DMS153 treated with DMSO at 0.1 percent for 48 hours (cell line): Measurements from ENCODE around the gene GABRG3.
"Not testable (repeated sequence)": the region's sequence is repeated elsewhere in the genome, so short reads cannot be mapped to it uniquely, and the experiment has no call there.

Experiments
- DNase-seq: peaks from one replicate; lab custom pipeline; 2025; ENCODE audit not compliant: unreplicated experiment; lab: John Stamatoyannopoulos, UW

The GABRG3 gene

DNA sequence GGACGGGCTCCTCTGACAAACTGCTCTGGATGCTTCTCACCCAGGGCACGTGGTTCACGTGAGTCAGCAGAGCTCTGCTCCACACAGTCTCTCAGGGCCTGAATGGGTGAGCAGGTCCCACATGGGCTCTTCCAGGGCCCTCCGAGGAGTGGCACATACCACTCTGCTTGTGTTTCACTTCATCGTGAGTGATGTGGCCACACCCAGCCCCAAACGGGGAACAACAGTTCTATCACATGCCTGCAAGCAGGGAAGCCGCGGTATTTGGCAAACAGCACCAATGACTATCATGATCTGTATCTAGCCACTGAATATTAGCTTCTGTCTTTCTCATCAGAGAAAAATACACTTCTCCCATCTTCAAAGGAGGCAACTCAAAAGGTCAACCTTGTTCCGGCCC lies 352.8 kb downstream of the GABRG3 start:
- DNase-seq = no peak

DNA sequence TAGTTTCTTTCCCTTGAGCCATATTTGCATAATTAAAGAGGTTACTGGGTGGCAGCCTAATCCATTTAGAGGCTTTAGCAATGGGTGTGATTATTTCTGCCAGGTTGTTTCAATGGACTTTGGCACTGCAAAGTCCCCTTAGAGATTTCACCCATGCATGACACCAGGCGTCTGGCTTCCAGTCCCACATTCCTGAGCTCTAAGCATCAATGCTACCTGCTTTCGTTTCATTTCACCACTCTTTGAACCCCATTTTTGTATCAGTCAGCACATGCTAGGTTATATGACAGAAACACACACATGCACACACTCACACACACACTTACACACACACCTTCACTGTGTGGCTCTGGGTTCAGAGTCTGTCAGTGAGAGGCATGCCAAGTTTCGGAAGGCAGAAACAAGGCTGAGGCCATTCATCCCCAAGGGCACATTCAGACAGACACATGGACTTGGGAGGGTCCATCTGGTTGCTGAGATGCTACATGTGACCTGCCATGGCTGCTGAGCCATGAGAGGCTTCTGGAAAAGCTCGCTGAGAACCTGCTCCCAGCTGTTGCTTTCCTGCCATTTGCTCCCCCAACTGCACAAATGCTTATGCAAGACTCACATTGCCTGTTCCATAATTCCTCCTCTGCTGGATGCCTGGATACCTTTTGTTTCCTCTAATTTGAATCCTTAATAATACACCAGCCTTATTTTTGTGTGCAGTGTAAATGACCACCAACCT lies 354.1 kb downstream of the GABRG3 start:
- DNase-seq = no peak

DNA sequence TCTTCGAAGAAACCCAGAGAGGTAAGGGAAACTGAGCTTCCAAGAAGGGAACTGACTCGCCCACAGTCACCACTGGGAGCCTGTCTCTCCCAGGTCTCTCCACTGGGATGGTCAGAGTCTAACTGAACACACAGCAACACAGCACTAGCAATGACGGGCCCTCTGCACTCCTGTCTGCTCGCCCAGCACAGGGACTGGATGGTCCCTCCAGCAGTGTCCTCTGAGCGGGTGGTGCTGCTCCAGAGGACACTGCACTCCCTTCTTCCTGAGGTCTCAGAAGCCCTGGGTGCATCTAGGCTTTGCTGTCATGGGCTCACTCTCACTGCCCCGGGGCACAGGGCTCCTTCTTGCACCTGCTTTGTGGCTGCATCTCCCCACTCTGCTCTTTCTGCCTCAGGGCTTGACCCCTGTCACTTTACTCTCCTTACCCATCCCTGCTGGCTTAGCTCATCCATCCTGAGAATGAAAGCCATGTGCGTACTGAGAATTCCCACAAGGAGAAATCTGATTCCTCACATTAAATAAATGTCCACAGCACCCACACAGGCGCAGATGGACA lies 356.6 kb downstream of the GABRG3 start:
- no peak for DNase-seq

DNA sequence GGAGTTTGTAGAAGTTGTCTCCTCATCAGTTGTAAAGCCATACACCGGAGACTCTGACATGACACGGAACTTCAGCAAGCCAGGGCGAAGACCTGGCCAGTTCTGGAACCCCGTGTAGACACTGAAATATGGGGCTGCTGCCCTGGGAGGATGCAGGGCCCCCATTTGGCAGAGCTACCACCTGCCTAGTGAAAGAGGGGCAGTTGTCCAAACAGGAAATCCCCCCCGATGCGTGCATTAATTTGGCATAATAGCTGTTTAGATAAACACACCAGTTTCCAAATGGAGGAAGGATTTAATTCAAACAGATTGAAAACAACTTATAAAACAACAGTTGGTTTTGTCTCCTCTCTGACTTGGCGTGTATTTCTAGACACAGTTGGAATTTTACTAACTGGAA lies 357.2 kb downstream of the GABRG3 start:
- no peak for DNase-seq

DNA sequence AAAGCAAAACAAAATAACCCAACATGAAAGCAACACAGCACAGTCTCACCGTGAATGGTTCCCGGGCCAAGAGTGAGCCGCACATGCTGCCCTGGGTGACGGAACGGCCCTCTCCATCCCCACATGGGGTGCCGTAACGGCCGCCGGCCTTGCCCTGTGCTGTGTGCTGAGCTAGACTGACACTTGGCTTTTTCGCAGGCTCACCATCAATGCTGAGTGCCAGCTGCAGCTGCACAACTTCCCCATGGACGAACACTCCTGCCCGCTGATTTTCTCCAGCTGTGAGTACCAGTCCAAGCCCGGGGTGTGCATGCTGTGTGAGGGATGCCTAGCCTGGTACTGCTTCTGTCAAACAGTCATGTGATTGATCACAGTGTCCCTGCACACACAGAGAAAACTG lies 357.6 kb downstream of the GABRG3 start:
- no peak for DNase-seq

DNA sequence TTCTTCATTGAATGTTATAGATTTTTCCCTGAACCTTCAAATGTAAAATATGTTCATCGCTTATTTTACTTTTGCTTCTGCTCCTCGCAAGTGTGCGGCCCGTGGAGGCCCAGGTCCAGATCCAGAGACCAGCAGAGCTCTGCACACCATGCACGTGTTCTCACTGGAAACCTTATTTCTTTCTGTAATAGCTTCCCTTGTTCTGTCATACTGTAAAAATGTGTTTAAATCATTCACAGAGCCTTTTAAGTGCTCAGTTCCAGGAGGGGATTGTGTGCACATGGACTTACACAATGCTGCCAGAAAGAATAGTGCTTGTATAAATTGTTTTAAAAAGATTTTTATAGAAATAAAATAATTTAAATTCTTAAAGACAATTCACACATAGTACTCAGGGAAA lies 359.3 kb downstream of the GABRG3 start:
- no peak for DNase-seq

DNA sequence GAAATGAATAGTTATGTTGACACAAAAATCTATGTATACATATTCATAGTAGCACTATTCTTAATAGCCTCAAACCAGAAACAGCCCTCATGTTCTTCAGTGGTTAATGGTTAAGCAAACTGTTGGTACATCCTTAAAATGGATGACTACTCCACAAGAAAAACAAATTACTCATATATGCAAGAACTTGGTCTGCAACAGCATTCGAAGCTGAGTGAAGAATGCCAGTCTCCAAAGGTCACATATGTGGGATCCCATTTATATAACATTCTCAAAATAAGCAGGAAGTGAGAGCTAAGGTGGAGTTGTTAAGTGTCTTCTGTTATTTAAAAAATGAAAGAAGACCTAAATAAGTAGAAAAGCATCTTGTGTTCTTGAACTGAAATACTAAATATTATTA lies 365.7 kb downstream of the GABRG3 start:
- no peak for DNase-seq

DNA sequence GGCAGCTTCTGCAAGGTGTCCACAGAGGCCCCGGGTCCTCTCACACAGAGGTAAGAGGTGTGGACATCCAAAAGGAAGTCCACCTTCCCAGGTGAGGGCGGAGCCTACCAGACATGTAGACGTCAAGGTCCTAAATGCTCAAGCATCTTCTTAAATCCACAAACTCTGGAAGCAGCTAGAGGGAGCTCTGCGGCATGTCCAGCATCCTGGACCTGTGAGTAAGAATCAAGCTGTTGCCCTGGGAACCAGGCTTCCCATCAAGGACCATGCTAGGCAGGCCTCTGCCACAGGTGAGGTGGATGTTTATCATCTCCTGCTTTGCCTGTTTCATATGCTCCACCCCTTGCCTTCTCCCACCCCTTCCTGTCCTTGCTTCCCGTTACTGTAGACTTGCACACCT lies 368.2 kb downstream of the GABRG3 start:
- DNase-seq = no peak

DNA sequence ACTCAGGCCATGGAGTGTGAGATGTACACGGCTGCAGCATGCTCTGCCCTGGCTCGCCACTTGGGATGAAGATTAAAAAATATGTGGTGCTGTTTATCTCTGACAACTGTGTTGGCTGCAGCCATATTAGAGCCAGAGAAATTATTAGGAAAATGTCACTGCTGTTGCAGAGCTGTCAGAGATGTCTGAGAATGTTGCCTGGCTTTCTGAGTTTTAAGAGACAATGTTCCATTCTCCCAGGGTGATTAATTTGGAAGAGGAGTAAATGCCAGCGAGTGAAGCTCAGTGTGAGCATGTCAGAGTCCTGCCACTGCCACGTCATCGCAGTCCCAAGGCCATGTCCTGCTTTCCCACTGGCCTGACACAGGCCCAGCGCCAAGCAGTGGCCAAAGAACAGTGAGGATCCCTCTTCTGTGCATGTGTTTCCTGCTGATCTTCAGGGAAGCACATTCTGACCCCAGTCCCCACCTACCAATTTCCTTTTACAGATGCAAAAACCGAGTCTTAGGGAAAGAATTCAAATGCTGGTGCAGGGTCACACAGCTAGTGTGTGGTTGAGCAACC lies 370.9 kb downstream of the GABRG3 start:
- no peak for DNase-seq

DNA sequence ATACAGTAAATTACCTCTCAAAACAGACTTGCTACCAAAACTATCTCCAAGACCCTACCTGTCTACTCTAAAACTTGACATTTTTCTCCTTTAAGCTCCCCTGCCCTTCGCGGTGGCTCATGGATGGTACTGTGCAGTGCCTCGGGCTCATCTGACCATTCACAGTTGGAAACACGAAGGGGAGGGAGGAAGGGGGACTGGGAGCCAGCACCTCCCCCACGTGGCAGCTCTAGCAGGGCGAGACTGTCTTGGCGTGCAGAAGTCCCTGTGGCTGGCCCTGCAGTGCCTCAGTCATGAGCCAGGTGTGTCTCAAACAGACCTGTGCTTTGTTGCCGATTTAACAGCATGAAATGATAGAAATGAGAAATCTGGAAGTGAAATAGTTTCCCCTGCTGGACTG lies 372.0 kb downstream of the GABRG3 start:
- no peak for DNase-seq

DNA sequence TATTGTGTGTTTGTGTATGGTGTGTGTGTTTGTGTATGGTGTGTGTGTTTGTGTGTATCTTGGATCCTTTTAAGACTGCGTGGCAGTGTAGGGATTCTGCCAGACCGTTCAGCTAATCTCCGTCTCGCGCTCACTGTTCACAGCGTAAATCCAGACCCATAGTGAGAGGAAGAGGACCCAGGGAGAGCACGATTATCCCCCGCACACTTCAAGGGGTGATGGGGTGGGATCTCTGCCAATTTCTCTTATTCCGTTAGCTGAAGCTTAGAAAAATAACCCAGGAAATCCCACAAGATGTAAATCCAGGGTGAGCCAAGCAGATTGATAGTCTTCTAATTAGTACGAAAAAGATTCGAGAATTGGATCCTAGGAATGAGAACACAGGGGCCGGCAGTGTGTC lies 381.2 kb downstream of the GABRG3 start:
- DNase-seq = no peak

DNA sequence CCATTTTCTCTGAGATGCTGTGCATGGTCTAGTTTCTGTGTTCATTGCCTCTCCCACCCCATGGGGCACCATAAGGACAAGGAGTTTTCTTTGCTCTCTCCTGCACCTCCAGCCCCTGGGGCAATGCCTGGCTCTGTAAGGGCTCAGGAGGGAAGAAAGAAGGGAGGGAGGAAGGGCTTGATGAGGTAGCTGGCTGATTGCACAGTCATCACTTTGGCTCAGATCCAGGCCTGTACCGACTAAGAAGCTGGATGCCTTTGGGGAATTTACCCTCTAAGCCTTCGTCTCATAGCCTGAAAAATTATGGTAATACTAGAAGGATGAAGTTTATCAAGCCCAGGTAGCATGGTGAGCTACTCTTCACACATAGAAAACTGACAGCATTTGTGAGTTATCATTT lies 382.9 kb downstream of the GABRG3 start:
- DNase-seq = no peak

DNA sequence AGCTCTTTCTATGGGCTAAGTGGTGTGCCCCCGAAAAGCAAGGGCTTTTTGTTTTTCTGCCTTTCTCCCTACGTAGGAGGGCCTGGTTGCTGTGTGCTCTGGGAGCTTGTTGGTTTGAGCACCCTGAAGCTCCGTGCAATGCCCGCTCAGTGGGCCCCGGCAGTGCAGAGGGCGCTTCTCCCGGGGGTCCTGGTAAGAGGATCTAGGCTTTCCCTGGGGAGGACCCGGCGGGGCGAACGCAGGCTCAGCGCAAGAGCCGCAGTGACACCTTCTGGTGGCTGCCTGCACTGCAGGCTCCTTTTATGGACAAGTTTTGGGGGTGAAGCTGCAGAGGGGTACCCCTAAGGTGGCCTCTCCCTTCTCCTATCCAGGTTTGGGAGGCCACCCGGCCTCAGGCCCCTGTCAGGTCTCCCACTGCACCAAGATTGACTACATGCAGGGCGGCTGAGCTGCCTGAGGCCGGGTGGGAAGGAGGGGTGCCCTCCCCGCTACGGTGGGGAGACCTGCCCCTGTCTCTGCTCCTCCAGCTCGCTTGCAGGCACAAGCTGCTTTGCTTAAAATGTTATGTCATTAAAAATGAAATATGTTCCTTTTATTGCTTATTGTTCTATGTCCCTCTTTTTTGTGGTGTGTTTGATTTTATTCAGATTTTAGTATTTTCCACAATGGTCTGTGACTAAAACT lies 387.9 kb downstream of the GABRG3 start:
- DNase-seq = no peak

DNA sequence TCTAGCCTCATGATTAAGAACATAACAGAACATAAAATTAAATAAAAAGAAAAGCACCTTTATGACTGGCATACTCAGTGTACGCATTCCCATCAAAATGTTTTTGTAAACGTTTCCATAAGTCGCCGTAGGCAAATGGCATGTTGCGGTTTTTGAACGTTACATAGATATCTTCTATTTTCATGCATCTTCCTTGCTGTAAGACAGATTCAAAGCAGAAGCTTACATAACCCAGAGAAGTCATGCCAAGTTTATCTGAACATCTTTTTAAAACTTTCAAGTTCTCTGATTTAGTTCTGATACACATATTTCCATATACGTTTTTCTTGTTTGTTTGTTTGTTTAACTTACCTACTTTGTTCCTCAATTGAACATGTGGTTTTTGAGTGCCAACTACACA lies 388.6 kb downstream of the GABRG3 start:
- DNase-seq = no peak

DNA sequence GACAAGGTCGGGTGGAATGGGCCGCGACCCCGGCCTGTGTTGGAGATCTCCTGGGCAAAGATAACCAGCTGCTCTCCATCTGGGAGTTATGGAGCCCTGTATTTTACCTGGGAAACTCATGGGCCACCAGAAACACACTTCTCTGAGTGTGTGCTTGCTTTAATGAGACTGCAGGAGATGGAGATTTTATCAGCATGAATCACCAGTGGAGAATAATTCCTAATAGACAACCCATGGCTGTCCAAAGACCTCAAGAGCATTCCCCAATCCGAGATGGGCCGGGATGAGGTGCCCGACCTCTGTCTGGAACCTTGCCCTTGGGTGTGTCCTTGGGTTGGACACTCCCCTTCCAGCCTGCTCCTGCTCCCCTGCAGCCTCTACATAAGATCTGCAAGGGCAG lies 389.3 kb downstream of the GABRG3 start:
- DNase-seq = no peak

DNA sequence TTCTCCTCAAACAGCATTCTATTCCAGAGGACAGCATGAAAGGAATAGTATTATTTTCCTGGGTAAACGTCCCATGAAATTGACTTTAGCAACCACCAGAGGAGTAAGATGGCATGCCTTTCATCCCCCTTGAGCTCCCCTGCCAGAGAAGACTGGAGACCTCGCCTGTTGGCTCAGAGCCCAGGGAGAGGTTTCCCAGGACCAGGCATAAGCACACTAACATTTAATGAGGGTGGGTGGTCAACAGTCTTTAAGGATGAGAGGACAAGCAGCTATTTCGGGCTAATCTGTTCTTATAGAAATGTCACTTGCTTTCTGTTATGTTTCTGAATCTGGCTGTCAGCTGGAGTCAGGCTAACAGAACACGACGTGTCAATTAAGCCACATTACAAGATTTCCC lies 390.5 kb downstream of the GABRG3 start:
- DNase-seq = no peak

DNA sequence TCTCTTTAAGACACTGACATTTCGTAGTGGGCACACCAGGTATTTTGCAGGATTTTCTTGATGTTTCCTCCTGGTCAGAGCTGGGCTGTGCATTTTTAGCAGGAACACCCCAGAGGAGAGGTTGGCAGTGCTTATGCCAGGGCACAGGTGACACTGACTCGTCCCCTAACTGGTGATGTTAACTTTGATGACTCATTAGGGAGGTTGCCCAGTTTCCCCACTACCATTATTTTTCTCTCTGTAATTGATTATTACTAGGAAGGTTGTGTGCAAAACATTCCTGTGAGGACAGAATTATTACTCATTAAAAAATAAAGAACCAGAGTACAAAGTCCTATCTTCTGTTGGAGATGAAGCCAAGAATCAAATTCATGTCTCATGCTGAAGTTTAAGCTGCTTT lies 394.5 kb downstream of the GABRG3 start:
- no peak for DNase-seq

DNA sequence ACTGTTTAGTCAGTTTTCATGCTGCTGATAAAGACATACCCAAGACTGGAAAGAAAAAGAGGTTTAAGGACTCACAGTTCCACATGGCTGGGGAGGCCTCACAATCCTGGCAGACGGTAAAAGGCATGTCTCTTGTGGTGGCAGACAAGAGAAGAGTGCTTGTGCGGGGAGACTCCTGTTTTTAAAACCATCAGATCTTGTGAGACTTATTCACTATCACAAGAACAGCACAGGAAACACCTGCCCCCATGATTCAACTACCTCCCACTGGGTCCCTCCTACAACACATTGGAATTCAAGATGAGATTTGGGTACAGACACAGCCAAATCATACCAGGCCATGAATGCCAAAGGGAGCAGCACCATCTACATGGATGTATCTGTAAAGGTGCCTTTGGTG lies 406.4 kb downstream of the GABRG3 start:
- DNase-seq = not testable (repeated sequence)

DNA sequence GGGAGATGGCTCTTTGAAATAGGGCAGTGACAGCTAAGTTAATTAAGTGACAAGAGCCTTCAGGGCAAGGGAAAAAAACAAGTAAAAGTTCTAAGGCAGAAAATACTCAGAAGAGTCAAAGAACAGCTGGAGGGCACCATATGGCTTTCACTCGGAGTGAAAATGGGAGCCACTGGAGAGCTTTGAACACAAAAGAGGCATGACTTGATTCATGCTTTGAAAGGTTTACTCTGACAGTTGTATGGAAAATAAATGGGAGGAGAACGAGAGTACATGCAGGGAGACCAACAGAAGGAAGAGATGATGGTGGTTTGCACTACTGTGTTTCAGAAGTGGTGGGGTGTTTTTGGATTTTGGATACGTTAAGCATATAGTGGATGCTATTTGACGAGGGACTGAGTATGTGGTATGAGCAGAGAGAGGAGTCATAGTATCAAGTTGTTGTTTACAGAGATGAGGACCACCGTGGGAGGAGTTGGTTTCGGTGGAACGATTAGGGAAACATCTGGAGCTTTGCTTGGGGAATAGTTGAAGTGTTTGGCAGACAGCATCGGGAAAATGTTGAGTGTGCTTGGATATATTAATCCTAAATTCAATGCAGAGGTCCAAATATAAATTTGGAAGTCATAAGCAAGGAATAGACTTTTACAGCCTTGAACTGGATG lies 411.5 kb downstream of the GABRG3 start:
- no peak for DNase-seq

DNA sequence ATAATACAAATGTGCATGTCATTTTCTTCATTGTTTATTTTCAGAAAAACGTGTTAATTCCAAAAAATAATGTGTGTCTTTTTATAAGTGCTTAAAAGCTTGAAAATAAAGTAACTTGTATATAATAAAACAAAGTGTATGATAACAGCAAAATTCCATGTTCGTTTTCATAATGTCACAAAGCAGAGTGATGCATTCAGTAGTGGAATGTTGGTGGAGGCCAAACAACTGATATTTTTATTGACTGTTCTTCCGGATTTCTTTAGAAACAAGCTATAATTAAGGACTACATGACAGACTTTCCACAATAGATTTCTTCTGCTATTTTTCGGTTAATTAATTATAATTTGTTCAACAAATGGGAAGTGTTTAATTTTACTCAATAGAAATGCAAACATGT lies 412.7 kb downstream of the GABRG3 start:
- no peak for DNase-seq

DNA sequence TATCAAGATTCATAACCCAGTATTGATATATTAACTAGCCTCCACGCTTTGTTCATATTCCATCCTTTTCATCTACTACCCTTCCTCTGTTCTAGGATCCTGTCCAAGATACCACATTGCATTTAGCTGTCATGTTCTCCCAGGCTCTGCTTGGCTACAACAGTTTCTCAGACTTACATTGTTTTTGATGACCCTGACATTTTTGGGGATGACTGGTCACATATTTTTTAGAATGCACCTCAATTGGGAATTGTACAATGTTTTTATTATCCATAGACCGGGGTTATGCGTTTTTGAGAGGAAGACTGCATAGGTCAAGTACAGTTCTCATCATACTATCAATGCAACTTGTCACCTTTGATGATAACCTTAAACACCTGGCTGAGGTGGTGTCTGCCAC lies 421.2 kb downstream of the GABRG3 start:
- DNase-seq = no peak

DNA sequence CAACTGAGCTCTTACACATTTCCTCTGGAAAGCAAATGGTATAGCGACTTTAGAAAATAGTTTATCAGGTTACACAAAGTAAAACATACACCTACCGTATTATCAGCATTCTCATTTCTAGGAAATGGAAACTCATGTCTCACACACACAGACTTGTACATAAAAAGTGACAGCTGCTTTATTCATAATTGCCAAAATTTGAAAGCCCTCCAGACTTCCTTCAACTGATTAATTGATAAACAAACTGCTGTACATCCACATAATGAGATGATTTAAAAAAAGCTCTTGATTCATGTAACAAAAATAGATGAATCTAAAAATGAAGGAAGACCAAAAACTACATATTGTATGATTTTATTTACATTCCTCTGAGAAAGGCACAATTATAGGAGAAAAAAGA lies 425.5 kb downstream of the GABRG3 start:
- no peak for DNase-seq
